Hematopoietic multipotent progenitor cell treated with erythropoietin and hydrocortisone succinate and interleukin-3 and kit ligand, for 15 days (in vitro differentiated cells): Measurements from ENCODE around the gene LCOR.
A peak's percentile ranks its signal among the peaks of the same experiment; 100 is the strongest.
"Not testable (repeated sequence)": the region's sequence is repeated elsewhere in the genome, so short reads cannot be mapped to it uniquely, and the experiment has no call there.

Experiments
- DNase-seq: peaks from one replicate; pipeline ENCODE4 v3.0.0-alpha.2; 2015; ENCODE audit warnings: low spot score

The LCOR gene

DNA sequence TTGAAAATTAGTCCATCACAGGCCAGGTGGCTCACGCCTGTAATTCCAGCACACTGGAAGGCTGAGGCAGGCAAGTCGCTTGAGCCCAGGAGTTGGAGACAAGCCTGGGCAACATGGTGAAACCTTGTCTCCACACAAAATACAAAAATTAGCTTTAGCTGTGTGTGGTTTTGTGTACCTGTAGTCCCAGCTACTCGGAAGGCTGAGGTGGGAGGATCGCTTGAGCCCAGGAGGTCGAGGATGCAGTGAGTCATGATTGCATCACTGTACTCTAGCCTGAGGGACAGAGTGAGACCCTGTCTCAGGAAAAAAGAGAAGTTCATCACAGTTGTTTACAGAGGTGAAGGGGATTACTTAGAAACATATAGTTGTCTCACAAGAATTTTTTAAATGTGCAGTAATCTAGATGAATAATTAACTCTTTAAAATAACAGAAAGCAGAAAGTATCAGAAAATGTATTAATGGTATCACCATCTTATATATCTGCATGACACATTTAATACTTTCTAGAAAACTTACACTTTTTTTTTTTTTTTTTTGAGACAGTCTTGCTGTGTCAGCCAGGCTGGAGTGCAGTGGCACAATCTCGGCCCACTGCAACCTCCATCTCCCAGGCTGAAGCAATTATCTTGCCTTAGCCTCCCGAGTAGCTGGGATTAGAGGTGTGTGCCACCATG, 8.9 kb downstream of the LCOR start:
- DNase-seq = no peak

DNA sequence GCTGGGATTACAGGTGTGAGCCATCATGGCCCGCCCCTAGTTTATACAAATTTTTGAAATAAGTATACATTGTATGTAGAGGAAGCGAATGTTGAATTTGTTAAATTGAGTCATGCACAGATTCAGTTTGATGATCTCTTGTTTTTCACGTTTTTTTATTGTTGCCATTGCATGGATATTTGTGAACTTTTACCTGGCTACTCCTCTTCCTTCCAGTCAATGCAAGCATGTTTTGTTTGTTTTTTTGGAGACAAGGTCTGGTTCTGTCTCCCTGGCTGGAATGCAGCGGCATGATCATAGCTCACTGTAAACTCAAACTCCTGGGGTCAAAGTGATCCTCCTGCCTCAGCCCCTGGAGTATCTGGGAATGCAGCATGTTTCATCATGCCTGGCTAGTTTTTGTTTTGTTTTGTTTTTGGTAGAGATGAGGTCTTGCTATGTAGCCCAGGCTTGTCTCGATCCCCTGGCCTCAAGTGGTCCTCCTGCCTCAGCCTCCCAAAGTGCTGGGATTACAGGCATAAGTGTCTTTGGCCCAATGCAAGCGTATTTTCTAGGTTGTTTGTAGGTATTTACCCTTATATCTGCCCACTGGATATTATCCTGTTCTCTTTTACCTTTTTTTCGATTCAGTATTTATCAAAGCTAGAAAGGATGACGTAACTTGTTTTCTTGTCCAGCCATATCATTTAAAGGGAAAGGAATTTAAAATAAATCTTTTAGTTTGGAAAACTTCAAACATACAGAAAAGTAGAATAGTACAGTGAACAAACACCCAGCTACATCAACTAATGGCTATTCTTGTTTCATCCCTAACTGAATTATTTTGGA, 11.0 kb downstream of the LCOR start:
- no peak for DNase-seq

DNA sequence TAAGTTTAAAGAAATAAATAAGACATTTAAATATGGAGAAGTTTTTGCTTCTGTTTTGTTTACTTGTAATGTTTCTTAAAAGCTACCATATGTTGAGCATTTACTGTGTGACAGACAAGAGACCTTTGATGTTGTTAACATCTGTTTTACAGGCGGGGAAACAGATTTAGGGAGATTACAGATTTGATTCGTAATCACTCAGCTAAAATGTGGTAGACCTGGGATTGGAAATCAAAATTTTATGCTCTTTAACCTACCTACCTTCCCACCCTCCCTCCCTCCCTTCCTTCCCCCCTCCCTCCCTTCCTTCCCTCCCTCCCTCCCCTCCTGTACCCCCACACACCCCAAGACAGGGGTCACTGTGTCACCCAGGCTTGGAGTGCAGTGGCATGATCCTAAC, 11.7 kb downstream of the LCOR start:
- no peak for DNase-seq

DNA sequence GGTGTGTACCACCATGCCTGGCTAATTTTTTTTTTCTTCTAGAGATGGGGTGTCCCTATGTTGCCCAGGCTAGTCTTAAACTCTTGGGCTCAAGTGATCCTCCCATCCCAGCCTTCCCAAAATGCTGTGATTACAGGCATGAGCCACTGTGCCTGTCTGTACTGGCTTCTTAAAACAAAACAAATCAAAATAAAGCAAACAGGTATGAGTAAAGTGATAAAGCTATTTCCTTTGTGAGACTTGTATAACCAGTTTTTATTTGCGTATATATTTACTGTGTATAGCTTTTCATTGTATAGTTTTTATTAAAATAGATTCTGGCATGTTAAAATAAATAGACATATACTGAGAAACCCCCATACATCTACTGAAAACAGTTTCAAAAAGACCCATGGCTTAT, 14.3 kb downstream of the LCOR start:
- no peak for DNase-seq

DNA sequence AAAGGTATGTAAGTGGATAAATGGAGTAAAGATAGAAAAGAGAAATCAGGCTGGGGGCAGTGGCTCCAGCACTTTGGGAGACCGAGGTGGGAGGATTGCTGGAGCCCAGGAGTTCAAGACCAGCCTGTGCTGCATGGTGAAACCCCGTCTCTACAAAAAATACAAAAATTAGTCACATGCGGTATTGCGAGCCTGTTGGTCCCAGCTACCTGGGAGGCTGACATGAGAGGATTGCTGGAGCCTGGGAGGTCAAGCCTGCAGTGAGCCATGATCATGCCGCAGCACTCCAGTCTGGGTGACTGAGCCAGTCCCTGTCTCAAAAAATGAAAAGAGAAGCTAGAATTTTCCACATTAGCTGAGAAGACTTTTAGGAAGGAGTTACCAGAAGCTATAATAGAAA, 14.8 kb downstream of the LCOR start:
- no peak for DNase-seq

DNA sequence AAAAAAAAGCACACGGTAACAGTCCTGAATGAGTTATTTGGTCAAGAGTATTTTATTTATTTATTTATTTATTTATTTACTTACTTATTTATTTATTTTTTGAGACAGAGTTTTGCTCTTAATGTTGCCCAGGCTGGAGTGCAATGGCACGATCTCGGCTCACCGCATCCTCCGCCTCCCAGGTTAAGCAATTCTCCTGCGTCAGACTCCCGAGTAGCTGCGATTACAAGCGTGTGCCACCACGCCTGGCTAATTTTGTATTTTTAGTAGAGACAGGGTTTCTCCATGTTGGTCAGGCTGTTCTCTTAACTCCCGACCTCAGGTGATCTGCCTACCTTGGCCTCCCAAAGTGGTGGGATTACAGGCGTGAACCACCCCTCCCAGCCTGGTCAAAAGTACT, 15.3 kb downstream of the LCOR start:
- DNase-seq = not testable (repeated sequence)

DNA sequence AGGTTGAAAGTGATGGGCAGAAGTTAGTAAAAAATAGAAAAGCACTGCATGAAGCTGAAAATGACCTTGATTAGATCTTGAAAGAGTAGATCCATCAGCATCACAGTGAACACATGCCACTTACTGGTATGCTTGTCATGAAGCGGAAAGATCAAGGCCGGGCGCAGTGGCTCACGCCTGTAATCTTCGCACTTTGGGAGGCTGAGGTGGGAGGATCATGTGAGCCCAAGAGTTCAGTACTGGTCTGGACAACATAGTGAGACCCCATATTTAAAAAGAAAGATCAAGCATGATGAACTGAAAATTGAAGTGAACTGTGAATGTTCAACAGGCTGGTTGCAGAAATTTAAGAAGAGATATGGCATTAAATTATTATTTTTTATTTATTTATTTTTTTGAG, 18.0 kb downstream of the LCOR start:
- no peak for DNase-seq

DNA sequence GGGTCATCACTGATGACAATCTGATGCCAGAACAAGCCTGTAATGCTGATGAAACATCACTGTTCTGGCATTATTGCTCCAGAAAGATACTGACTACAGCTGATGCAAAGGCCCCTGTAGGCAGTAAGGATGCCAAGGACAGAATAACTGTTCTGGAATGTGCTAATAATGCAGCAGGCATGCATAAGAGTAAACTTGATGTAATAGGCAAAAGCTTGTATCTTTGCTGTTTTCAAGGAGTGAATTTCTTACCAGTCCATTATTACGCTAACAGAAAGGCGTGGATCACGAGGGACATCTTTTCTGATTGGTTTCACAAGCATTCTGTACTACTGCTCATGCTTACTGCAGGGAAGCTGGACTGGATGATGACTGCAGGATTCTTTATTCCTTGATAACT, 18.7 kb downstream of the LCOR start:
- DNase-seq = no peak

DNA sequence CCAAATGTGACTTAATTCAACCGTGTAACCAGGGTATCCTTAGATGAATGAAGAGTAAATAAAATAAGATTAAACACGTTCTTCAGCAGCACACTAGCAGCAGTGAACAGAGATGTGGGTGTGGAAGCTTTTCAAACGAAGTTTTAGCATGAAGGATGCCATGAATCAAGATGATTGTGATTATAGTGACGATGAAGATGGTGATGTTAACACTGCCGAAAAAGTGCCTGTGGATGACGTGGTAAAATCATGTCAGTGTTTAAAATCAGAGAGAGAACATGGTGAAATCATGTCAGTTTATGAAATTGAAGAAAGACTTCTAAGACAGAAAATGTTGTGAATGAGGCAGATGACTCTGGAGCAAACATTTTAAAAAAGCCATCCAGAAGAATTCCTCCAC, 19.2 kb downstream of the LCOR start:
- DNase-seq = no peak

DNA sequence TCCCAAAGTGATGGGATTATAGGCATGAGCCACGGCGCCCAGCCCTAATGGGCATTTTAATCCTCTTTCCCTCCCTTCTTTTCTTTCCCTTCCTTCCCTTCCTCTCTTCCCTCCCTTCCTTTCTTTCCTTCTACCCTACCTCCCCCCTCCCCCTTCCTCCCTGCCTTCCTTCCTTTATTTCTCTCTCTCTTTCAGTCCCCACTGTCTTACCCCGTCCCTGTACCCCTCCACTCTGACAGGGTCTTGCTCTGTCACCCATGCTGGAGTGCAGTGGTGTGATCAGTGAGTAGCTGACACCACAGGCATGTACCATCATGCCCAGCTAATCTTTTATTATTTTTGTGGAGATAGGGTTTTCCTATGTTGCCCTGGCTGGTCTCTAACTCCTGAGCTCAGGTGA, 24.2 kb downstream of the LCOR start:
- no peak for DNase-seq

DNA sequence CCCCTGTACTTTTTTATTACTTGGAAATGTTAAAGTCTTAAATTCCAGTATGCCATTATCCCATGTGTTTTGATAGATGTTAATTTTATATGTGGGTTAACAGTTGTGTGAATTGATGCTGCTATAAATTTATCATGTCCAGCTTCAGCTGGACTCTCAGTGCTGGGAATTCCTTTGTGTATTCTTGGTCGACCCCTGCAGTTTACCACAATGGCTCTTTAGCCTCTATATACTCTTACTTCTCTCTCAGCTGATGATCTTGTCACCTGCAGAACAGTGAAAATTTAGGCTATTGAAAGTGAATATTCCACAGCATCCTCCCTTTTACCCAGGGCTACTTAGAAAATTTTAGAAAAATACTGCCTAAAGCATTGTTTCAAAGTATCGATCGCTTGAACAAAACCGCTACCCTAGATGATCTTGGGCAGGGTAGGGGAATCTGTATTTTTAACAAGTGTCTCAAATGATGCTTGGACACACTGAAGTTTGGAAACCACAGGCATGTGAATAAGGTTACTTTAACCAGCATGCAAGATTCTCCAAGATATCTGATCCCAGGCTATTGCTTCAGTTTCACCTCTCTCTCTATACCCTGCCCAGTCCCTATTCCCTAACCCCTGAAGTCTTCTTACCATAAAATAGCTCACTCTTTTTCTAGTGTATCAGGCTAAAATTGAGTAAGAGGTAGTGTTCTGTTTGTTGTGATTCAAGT, 25.4 kb downstream of the LCOR start:
- no peak for DNase-seq

DNA sequence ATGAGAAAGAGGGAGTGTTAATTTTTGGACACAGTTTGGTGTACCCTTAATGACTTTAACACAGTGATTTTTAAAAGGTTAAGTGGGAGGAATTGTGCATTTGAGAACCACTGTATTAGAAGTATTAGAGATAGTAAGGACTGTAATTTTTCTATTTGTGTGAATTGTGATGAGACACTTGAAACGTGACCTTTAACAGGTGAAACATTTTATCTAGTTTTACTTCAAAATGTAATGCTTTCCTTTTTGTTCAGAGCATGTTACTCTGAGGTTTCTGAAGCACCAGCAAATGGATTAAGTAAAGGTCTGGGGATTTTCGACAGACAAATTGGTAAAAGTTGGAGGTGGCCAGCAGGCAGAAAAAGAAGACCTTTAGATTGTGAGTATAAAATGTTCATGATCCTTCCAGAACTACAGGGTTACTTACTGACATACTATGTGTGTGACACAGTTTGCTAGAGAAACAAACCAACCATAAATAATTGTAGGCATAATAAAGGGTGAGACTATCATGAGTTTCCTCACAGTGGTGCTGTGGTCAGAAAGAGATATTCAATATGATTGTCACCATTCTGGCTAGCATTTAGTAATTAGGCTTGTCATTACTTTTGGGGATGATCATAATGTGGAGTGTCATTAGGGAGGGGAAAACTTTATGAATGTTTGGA, 26.1 kb downstream of the LCOR start:
- no peak for DNase-seq

DNA sequence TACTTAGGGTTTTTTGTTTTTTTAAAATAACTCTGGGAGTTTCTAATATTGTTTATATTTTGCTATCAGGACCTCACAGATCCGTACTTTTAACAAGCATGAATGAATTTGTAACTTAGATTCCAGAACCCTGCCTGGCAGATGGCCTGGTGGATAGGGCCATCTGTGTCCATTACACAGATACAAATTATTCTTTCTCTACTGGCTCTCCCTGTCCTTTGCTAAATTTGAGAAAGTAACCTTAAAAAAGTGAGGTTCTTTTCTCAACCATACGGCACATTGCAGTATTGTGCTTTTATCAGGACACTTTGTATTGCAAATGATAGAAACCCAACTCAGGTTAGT, 26.6 kb downstream of the LCOR start:
- DNase-seq = peak; percentile 37

DNA sequence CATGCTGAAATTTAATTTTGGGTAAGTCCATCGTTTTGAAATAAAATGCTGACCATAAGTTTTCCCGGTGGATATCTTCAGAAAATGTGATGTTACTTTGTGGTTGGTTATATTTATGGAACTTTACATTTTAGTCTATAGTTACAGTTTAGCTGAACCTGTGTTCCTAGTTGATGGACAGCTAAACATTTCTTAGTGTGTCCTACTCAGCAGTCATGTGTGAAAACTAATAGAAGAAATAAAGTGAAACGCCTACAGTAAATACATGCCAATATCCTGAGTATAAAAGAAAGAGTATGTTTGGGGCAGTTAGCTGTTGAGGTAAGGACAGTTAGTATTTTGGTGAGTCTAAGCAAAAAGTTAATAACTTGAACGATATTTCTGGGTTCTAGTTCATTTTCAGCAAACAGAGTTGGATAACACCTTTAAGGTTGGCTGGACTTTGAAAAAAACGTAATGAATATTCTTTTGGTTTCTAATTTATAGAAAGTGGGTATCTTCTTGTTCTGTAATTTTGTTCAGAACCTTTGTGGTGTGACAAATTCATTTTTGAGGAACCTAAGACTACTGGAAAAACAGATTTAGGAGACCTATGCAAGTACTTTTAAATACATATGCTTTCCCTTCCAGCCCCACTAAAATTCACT, 28.7 kb downstream of the LCOR start:
- DNase-seq = no peak

DNA sequence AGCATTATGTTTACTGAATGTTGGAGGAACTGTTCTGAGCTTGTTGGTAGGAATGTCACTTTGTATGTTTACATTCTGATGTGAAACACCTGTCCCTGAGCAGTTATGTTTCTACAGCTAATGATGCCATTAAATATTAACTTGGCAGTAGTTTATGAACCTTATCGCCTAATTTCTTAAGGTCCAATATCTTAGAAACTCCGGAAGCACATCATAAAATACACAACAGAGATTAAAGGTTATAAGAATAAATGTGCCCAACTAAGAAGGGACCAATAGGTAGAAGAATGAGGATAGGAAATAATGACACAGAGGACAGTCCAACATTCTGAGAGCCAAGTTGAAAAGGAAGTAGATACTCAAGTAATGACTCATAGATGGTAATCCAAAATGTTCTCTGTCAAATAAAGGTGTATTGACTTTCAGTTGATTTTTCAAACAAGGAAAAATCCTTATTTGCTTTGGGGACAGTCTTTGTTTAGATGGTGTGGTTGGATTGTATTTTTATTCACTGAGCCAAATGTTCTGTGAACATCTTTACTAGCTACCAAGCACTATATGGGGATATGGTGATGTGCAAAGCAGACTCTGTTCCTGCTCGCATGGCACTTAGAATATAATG, 31.9 kb downstream of the LCOR start:
- DNase-seq = no peak

DNA sequence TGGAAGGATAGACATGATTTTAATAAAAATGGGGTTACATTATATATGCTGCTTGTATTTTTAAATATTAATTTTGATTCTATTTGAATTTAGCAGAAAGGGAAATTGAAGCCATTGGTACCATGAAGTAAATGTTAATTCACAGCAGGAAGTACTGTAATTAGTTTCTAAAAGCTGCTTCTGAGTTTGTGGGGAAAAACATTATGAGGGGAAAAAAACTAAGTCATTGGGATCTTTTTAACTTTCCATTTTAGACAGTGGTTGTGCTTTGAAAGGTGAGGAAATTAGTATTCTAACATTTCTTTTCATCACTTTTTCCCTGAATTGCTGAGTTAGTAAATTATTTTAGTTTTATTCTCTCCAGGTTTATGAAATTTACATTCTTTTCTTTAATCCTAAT, 41.0 kb downstream of the LCOR start:
- DNase-seq = no peak

DNA sequence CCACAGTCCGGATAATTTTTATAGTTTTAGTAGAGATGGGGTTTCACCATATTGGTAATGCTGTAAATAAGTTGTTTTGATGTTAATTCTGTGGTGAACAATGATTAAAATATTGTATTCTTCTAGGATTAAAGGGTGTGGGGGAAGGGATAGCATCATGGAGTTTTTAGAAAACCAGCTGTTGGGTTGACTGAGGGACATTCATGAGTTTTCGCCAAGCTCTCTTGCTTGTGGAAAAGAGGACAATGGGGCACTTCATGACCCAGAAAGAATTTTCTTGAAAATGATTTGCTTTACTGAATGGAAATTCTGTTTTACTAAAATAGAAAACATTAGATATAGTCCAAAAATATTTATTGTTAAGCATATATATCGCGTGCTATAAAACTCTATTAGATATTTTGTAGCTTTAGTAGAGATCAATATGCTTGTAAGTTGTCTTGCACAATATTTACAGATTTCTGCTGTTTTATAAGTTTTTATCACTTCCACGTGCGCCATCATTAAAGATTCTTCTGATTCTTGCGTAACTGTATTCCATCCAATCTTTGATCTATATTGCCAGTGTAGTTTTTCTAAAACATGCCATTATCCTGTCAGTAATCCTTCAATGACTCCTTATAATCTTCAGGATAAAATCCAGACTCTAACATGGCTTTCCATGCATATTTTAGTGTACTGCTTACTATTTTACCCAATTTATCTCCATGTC, 41.8 kb downstream of the LCOR start:
- no peak for DNase-seq

DNA sequence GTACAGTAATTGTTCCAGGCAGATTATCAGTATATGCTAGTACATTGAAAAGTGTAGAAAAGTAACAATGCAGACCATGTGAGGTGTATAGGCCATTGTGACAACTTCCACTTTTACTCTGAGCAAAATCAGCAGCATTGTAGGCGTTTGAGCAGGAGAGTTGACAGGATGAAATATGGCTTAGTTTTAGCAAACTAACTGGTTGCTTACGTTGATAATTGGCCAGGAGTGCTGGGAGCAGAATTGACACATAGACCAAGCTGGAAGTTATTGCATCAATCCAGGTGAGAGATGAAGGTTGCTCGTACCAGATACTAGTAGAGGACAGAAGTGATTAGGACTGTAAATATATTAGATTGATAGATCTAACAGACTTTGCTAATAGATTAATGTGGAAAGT, 46.0 kb downstream of the LCOR start:
- no peak for DNase-seq

DNA sequence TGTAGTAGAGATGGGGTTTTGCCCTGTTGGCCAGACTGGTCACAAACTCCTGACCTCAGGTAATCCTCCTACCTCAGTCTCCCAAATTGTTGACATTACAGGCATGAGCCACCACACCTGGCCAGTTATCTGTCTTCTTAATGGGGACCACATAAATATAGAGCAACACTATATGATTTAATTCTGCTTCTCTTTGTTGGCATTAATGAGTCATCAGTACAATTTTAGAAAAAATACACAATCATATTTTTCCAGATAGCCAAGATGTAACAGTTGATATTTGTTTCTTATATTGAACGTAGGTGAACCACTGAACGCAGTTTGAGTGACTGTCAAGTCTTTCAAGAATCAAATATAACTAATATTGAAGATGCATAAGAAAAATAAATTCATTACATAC, 48.5 kb downstream of the LCOR start:
- DNase-seq = no peak

DNA sequence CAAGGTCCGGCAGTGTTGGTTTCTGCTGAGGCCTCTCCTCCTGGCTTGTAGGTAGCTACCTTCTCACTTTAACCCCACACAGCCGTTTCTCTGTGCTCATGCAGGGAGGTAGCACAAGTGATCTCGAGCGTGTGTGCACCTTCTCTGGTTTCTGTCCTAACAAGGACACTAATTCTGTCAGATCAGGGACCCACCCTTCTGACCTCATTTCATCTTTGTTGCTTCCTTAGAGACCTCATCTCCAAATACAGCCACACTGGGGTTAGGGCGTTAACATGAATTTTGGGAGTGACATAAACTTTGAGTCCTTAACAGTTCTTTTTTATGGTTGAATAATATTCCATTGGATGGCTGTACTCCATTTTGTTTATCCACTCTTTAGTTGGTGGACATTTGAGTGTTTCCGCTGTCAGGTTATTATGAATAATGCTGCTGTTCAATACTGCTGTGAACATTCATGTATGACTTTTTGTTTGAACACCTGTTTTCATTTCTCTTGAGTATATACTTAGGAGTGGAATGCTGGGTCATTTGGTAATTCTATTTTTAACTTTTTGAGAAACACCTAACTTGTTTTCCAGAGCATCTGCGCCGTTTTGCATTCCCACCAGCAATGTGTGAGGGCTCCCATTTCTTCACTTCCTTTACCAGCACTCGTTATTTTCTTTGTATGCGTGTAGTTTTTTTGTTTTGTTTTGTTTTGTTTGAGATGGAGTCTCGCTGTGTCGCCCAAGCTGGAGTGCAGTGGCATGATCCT, 57.5 kb downstream of the LCOR start:
- DNase-seq = no peak

DNA sequence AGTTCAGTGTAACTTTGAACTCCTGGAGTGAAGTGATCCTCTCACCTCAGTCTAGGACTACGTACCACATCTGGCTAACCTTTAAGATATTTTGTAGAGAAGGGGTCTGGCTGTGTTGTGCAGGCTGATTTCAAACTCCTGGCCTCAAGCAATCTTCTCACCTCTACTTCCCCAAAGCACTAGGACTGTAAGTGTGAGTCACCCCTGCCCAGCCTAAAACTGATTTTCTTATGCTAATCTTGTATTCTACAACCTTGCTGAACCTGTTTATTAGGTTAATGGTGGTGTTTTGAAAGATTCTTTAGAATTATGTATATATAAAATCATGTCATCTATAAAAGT, 58.0 kb downstream of the LCOR start:
- DNase-seq = no peak
